Left colon (tissue), 2 donors: ENCODE measurements around the gene LAIR1. TPM values are rescaled to one million over a fixed set of nuclear protein-coding genes. Genes with fewer than 3 reads are reported as not detected.
"Not testable (repeated sequence)": the region's sequence is repeated elsewhere in the genome, so short reads cannot be mapped to it uniquely, and the experiment has no call there.

ENCODE experiments used
- ATAC-seq: fragments of 200-7000 bp; cut with Tn5 transposase; one replicate; pipeline ENCODE4 v1.9.1; 2020; ENCODE audit warnings: mild to moderate bottlenecking, moderate library complexity
- DNase-seq, 2 donors: peaks; one replicate each; pipeline ENCODE4 v3.0.0-alpha.2; 2020
- intact Hi-C, 2 donors: fragments of 100-400 bp; cut with DNase I in 1 of 2; cut with micrococcal nuclease in 1 of 2; formaldehyde crosslinking; loops; one replicate each; pipeline versions ENCODE4 v1.11.2 to v1.14.0; 2022; cut with DNase I, micrococcal nuclease
- total RNA-seq, 2 donors: library from RNA; stranded (reverse); fragmentation: NEBNext Ultra II Directional; extraction: Animal tissue kit (Norgen Biotek cat#: 25700); gene quantifications; one replicate each; pipeline ENCODE4 v1.2.1, GENCODE V29; 2021
- donor health status: DM: no; HTN: no; CAD: no.
- donor health status: DM: yes; HTN: yes; CAD: no.

Gene LAIR1
- total RNA-seq, 2 donors from 2014 or later, result 3.8 to 13.2 TPM

DNA sequence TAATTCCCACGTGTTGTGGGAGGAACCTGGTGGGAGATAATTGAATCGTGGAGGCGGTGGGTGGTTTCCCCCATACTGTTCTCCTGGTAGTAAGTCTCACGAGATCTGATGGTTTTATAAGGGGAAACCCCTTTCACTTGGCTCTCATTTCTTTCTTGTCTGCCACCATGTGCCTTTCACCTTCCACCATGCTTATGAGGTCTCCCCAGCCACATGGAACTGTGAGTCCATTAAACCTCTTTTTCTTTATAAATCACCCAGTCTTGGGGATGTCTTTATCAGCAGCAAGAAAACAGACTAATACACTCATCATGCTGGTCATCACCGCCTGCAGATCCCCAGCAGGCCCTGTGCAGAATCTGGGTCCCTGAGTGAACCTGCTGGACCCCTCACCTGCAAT is 36.0 kb downstream of the LAIR1 start:
- intact Hi-C loops, ATAC-seq, DNase-seq: not testable (repeated sequence)

DNA sequence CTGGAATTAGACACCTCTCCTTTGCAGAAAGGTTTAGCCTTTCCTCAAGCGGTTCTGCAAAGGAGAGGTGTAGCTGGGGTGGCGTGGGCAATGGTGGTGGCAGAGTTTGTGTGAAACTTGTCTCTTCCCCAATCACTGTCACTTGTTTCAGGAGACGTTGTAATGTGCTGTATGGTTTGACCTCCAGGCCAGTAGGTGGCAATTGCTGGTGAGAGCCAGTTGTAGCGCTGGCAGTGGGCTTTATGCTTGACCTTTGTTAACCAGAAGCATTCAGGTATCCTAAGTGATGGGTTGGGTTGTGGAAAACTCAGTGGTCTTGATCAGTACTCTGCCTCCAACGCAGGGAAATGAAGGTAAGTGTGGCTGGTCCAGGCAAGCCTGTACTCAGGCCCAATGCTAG is 39.1 kb downstream of the LAIR1 start:
- no peak for ATAC-seq
- intact Hi-C loops, result no loop called here
- DNase-seq, result no peak

- DNase-seq, result no peak
- intact Hi-C loops, result no loop called here
Observed at GRCh38 chr19:54325194-54325621, 39.5 kb downstream of the LAIR1 start.

DNA sequence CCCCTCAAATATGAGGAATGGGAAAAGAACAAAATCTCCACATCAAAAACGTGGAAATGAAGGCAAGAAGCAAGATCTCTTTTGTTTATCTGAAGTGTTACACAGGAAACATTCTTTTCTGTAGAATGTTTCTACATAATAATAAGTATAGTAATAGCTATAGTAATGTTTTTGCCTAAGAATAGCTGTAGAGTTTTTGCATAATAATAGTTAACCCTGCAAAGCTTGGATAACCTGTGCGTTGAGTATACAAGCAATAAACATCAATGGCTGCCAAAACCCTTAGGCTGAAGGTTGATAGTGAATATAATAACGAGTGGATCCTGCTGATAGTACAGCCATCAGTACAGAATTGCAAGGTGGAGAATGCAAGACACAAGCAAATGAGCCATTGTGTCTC is 40.7 kb downstream of the LAIR1 start:
- no peak for DNase-seq
- intact Hi-C loops, result no loop called here
- ATAC-seq, result no peak

More at GRCh38 chr19:54325194-54325621, 39.5 kb downstream of the LAIR1 start:
- ATAC-seq, result peak; percentile 53

DNA sequence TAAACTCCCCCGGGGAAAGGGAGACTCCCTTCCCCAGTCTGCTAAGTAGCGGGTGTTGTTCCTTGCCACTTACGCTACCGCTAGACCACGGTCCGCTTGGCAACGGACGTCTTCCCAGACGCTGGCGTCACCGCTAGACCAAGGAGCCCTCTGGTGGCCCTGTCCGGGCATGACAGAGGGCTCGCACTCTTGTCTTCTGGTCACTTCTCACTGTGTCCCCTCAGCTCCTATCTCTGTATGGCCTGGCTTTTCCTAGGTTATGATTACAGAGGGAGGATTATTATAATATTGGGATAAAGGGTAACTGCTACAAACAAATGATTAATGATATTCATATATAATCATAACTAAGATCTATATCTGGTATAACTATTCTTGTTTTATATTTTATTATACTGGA is 41.8 kb downstream of the LAIR1 start:
- ATAC-seq, DNase-seq, intact Hi-C loops: not testable (repeated sequence)

- DNase-seq, intact Hi-C loops, ATAC-seq: not testable (repeated sequence)
Observed at GRCh38 chr19:54322295-54322694, 42.4 kb downstream of the LAIR1 start.

DNA sequence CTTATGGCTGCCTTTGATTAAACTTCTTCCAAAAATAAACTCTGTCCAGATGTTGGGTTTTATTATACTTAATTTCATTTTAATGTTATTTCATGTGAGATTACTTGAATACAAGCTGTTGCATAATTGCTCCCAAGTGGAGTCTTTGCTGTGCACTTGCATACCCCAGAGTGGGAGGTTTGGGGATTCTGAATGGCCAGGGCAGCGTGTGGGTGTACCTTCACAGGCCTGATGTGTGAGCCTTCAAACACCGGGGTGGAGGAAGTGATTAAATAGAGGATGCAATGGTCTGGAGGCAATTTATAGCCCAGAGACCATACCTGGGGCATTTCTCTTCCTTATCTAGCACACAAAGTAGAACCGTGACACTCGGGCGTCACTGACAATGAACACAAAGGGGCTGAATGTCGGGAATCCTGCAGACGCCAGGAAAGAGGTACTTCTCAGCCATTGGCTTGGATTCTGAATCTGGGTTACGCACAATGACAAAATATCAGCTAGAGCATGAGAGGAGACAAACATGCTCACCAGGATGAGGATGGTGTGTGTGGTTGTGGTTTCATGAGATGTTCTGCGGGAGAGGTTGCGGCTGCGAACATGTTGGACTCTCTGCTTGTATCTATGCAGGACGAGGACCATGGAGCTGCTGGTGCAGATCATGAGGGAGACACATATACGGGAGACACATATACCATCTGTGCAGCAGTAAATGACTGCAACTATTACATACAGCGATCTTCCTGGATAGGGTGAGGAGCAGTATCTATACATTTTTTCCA is 44.6 kb downstream of the LAIR1 start:
- intact Hi-C loops, result no loop called here
- ATAC-seq, result no peak
- DNase-seq, result no peak

- intact Hi-C loops, result no loop called here
- ATAC-seq (no peak), DNase-seq (no peak)
Observed at GRCh38 chr19:54319049-54319448, 45.7 kb downstream of the LAIR1 start.

GRCh38 chr19:54317965-54318240 is 46.8 kb downstream of the LAIR1 start:
- DNase-seq (no peak), ATAC-seq (no peak)
- intact Hi-C loops, result no loop called here

DNA sequence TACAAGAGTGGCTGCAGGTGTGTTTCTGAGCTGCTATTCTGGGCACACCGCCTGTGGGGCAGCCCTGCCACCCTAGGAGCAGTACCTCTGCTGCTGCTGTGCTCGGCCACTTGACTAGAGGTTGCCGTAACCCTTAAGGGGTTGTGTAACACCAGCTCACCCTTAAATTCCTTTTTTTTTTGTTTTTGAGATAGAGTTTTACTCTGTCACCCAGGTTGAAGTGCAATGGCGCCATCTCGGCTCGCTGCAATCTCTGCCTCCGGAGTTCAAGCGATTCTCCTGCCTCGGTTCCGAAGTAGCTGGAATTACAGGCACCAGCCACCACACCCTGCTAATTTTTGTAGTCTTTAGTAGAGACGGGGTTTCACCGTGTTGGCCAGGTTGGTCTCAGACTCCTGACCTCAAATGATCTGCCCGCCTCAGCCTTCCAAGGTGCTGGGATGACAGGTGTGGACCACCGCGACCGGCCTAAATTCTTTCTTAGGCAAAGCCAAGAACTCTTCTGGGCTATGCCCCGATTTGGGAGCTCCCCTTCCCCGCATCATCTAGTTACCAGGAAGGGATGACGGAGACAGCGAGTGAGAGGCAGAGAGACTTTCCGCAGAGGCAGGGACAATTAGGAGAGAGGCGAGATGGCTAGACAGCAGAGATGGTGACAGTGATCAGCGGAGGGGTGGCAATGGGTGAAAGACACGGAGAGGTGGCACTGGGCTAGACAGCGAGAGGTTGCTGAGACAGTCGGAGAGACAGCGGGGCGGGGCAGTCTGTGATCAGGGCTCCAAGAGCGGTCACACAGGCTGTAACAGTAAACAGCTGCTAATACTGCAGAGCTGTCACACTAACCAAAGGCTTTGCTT is 47.4 kb downstream of the LAIR1 start:
- no peak for ATAC-seq

DNA sequence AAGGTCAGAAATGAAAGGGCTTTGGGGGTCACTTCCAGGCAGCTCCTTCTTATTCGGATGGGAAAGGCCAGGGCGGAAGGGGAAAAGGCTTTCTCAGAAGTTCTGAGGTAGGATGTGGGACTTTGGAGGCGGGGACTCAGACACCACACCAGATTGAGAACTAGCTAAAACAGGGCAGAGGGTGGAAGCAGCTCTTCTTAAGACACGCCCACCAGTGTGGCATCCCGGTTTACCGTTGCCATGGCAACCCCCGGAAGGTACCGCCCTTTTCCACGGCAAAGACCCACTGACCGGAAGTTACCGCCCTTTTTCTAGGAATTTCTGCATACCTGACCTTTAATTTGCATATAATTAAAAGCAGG is 48.0 kb downstream of the LAIR1 start:
- DNase-seq, result no peak
- ATAC-seq, result no peak
- intact Hi-C loops, result no loop called here

More for the DNA sequence above, 47.4 kb downstream of the LAIR1 start:
- DNase-seq, result no peak
- intact Hi-C loops, result no loop called here

DNA sequence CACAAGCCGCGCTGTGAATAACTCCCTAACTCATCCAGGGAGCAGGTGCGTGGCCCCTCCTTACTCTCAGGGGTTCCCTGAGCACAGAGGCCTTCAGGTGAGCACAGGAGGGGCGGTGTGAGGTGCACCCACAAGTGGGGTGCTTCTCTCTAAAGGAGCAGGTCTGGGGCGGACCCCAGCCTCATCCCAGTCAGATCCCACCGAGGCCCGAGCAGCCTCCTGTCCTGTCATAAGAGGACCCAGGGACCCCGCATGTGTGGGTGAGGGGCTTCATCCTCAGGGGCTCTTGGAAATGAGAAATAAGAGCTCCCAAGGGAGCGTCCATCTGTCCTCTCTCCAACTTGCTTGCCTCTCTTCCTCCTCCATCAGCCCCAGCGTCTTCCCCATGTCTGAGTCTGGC is 48.8 kb downstream of the LAIR1 start:
- DNase-seq (no peak), ATAC-seq (no peak)
- intact Hi-C loops, result no loop called here

GRCh38 chr19:54312436-54313377 is 52.0 kb downstream of the LAIR1 start, which contains the start of gene LILRA5:
LILRA5 (minus strand) TSS chr19:54313166; CDS start chr19:54313019, 147 bp downstream.
- no peak for DNase-seq

GRCh38 chr19:54312011-54312410 is 52.7 kb downstream of the LAIR1 start:
- ATAC-seq, result no peak
- intact Hi-C loops, result no loop called here
- DNase-seq, result no peak

More at GRCh38 chr19:54312436-54313377, 52.0 kb downstream of the LAIR1 start, which contains the start of gene LILRA5:
- intact Hi-C loops, result no loop called here
- no peak for ATAC-seq

DNA sequence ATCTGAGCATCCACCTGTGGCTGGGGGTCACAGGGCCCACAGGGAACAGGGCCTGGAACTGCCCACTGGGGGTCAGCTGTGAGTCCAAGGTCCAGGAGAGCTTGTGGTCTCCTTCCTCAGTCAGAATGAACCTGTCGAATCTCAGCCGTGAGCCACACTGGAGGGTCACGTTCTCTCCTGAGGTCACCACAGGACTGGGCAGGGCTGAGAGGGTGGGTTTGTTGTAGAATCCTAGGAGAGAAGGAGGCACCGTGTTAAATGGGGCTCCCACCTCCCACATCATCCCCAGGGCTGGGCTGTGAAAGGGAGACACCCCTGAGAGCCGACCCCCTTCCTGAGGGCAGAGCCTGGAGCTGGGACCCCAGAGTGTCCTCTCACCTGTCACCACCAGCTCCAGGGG is 53.2 kb downstream of the LAIR1 start:
- DNase-seq, result no peak
- intact Hi-C loops, result no loop called here
- no peak for ATAC-seq

GRCh38 chr19:54310543-54310942 is 54.2 kb downstream of the LAIR1 start:
- DNase-seq, result no peak
- intact Hi-C loops, result no loop called here
- no peak for ATAC-seq

- intact Hi-C loops, result no loop called here
- ATAC-seq (no peak), DNase-seq (no peak)
Observed at GRCh38 chr19:54309811-54310210, 54.9 kb downstream of the LAIR1 start.

DNA sequence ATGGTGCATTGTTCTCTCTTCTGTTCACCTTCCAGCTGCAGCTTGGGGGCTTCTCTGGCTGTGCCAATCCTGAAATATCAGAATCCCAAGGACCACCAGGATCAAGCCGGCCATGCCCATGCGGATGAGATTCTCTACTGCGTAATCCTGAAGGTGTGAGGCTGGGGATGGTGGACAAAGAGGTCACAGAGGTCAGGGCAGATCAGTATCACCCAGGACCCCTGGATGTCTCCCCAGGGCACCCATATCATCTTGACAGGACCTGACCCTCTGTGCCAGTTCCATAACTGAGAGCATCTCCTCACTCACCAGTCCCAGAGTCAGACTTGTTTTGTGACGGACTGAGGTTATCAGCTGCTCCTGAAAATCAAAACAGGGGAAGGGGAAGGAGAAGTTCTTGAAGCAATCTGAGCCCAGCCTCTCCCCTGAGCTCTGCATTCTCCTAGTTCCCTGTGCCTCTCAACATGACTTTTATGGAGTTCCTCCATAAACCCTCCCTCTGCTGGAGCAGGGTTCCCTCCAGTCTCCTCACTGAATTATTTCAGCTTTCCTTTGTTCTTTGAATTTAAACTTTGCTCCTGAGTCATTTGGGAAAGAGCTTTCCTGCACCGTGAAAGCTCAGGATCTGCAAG is 57.2 kb downstream of the LAIR1 start:
- ATAC-seq (no peak), DNase-seq (no peak)
- intact Hi-C loops, result no loop called here

- ATAC-seq, result no peak
- DNase-seq, result no peak
- intact Hi-C loops, result no loop called here
Observed at GRCh38 chr19:54305141-54305540, 59.6 kb downstream of the LAIR1 start.
